HCT116 (cell line): ENCODE measurements around the gene LANCL3. TPM values are rescaled to one million over a fixed set of nuclear protein-coding genes. Genes with fewer than 3 reads are reported as not detected.

Experiments used
- ATAC-seq: fragments of 200-7000 bp; cut with Tn5 transposase; 2 replicates; pipeline ENCODE4 v1.9.1; 2020; ENCODE audit warnings: mild to moderate bottlenecking, moderate library complexity
- BruUV-seq: library from RNA; stranded (reverse); fragments of 400-500 nt; replicated peaks from 2 replicates; lab custom pipeline; 2021; lab: Mats Ljungman, UMichigan
- CTCF ChIA-PET: fragments of 300-600 bp; sonication (Branson Sonifier 250); formaldehyde crosslinking; loops from one replicate; lab custom pipeline; 2021; ENCODE audit warnings: antibody characterized with exemption; lab: Charles Lee
- POLR2A ChIA-PET: fragments of 300-600, 350-600 bp; sonication (Branson Sonifier 250); formaldehyde crosslinking; loops from one replicate; lab custom pipeline; 2021; ENCODE audit warnings: antibody characterized with exemption; lab: Charles Lee
- RAD21 ChIA-PET, 2 experiments: fragments of 300-600 bp; sonication (Branson Sonifier 250); formaldehyde crosslinking; loops; one replicate each; lab custom pipeline; 2023; ENCODE audit warnings: low total read pairs in 2 of 2; ENCODE audit not compliant: uncharacterized antibody in 2 of 2, unreplicated experiment in 2 of 2, low non-redundant PET in 1 of 2; lab: Charles Lee
- DNase-seq: peaks from one replicate; pipeline ENCODE4 v3.0.0-alpha.2; 2010; ENCODE audit warnings: low read depth, low spot score
- H2AFZ ChIP-seq: fragments of 200-600 bp; shearing (Covaris generic), sonication (generic); 2 replicates; pipeline ENCODE4 v1.6.1; 2017; ENCODE audit warnings: low read depth, mixed run types, mixed read lengths, antibody characterized with exemption, low read length; ENCODE audit not compliant: poor library complexity, severe bottlenecking
- H3K27ac ChIP-seq: 2 replicates; pipeline ENCODE4 v1.5.1; 2012; ENCODE audit warnings: low read depth, low read length
- H3K27me3 ChIP-seq: fragments of 200-600 bp; sonication (generic); 2 replicates; pipeline ENCODE4 v1.6.1; 2016; ENCODE audit warnings: mixed run types, low read length, mixed read lengths; ENCODE audit not compliant: insufficient read depth
- H3K36me3 ChIP-seq, 2 experiments: fragments of 200-500 bp in 1 of 2; fragments of 200-600 bp in 1 of 2; sonication (Bioruptor generic) in 1 of 2; sonication (generic) in 1 of 2; 2 replicates each; pipeline versions ENCODE4 v1.5.1 to v1.6.1; 2014 to 2016; ENCODE audit warnings: low read length in 2 of 2, inconsistent platforms in 1 of 2, mixed read lengths in 1 of 2, mixed run types in 1 of 2; ENCODE audit not compliant: insufficient read depth in 2 of 2, control insufficient read depth in 1 of 2
- H3K4me1 ChIP-seq, 2 experiments: fragments of 200-600 bp in 1 of 2; sonication (generic) in 1 of 2; 2 replicates each; pipeline versions ENCODE4 v1.5.1 to v1.6.1; 2012 to 2017; ENCODE audit warnings: low read length in 2 of 2, inconsistent platforms in 1 of 2, mild to moderate bottlenecking in 1 of 2, mixed read lengths in 1 of 2, mixed run types in 1 of 2, moderate library complexity in 1 of 2; ENCODE audit not compliant: insufficient read depth in 2 of 2, control insufficient read depth in 1 of 2
- H3K4me2 ChIP-seq: fragments of 200-600 bp; sonication (generic); 2 replicates; pipeline ENCODE4 v1.6.1; 2017; ENCODE audit warnings: mixed run types, low read length, mixed read lengths
- H3K4me3 ChIP-seq, 2 experiments: fragments of 200-600 bp in 1 of 2; sonication (generic) in 1 of 2; replicated peaks in 1 of 2; 2 replicates each; pipeline ENCODE4 v1.5.1; 2011 to 2016; ENCODE audit warnings: low read length in 2 of 2, control low read depth in 1 of 2, low read depth in 1 of 2, mild to moderate bottlenecking in 1 of 2, mixed read lengths in 1 of 2, mixed run types in 1 of 2
- H3K79me2 ChIP-seq: fragments of 200-600 bp; sonication (generic); 2 replicates; pipeline ENCODE4 v1.6.1; 2017; ENCODE audit warnings: mild to moderate bottlenecking, mixed run types, low read length, moderate library complexity, mixed read lengths; ENCODE audit not compliant: insufficient read depth
- H3K9ac ChIP-seq: fragments of 200-600 bp; sonication (generic); 2 replicates; pipeline ENCODE4 v1.6.1; 2016; ENCODE audit warnings: low read length, mixed read lengths
- H3K9me2 ChIP-seq: fragments of 200-600 bp; sonication (generic), shearing (Covaris generic); 2 replicates; pipeline ENCODE4 v1.6.1; 2017; ENCODE audit warnings: mixed run types, mild to moderate bottlenecking, moderate library complexity; ENCODE audit not compliant: insufficient read depth
- H3K9me3 ChIP-seq, 2 experiments: fragments of 200-500 bp in 1 of 2; fragments of 200-600 bp in 1 of 2; sonication (Bioruptor generic) in 1 of 2; sonication (generic) in 1 of 2; 2 replicates each; pipeline ENCODE4 v1.6.1; 2014 to 2017; ENCODE audit warnings: low read length in 2 of 2, mixed read lengths in 2 of 2, inconsistent platforms in 1 of 2, low read depth in 1 of 2, mild to moderate bottlenecking in 1 of 2, mixed run types in 1 of 2, moderate library complexity in 1 of 2; ENCODE audit not compliant: control insufficient read depth in 1 of 2, insufficient read depth in 1 of 2
- H4K20me1 ChIP-seq: fragments of 200-600 bp; sonication (generic), shearing (Covaris generic); 2 replicates; pipeline ENCODE4 v1.6.1; 2017; ENCODE audit warnings: mixed run types, mild to moderate bottlenecking, moderate library complexity; ENCODE audit not compliant: insufficient read depth
- CBX3 ChIP-seq: IDR thresholded peaks from 2 replicates; pipeline ENCODE4 v1.6.1; 2012; ENCODE audit warnings: low read depth
- EZH2 ChIP-seq: fragments of 200-600 bp; sonication (generic); IDR thresholded peaks from 2 replicates; pipeline ENCODE4 v1.6.1; 2017; ENCODE audit warnings: antibody characterized with exemption, mixed run types
- EZH2phosphoT487 ChIP-seq: fragments of 200-600 bp; IDR thresholded peaks from 2 replicates; pipeline ENCODE4 v1.6.1; 2018; ENCODE audit warnings: antibody characterized with exemption, borderline replicate concordance
- FOSL1 ChIP-seq: IDR thresholded peaks from 2 replicates; pipeline ENCODE4 v1.6.1; 2012; ENCODE audit warnings: low read depth
- JUND ChIP-seq: IDR thresholded peaks from 2 replicates; pipeline ENCODE4 v1.6.1; 2012
- RAD21 ChIP-seq: IDR thresholded peaks from 2 replicates; pipeline ENCODE4 v1.6.1; 2012; ENCODE audit warnings: low read depth, mild to moderate bottlenecking
- SP1 ChIP-seq: IDR thresholded peaks from 2 replicates; pipeline ENCODE4 v1.6.1; 2012; ENCODE audit warnings: low read depth
- SRF ChIP-seq: IDR thresholded peaks from 2 replicates; pipeline ENCODE4 v1.6.1; 2012; ENCODE audit warnings: low read depth
- YY1 ChIP-seq: IDR thresholded peaks from 2 replicates; pipeline ENCODE4 v1.6.1; 2011; ENCODE audit warnings: low read length, low read depth, moderate library complexity, mild to moderate bottlenecking; ENCODE audit not compliant: insufficient replicate concordance; ENCODE audit errors: extremely low read depth
- intact Hi-C: fragments of 100-400 bp; cut with micrococcal nuclease; formaldehyde crosslinking; loops from 2 replicates; pipeline ENCODE4 v1.10.0; 2022
- total RNA-seq: library from RNA; stranded (reverse); gene quantifications from one replicate; pipeline ENCODE4 v1.2.1, GENCODE V29; 2021; ENCODE audit not compliant: unreplicated experiment
- TF ChIP-seq, protein P1 (sequence below): IDR thresholded peaks from 2 replicates; pipeline ENCODE4 v1.6.1; 2012; ENCODE audit warnings: low read depth
- TF ChIP-seq, protein P2 (sequence below): IDR thresholded peaks from 2 replicates; pipeline ENCODE4 v1.6.1; 2012

The LANCL3 gene
- total RNA-seq, 1 experiment from 2014 or later: 2.4 TPM

DNA sequence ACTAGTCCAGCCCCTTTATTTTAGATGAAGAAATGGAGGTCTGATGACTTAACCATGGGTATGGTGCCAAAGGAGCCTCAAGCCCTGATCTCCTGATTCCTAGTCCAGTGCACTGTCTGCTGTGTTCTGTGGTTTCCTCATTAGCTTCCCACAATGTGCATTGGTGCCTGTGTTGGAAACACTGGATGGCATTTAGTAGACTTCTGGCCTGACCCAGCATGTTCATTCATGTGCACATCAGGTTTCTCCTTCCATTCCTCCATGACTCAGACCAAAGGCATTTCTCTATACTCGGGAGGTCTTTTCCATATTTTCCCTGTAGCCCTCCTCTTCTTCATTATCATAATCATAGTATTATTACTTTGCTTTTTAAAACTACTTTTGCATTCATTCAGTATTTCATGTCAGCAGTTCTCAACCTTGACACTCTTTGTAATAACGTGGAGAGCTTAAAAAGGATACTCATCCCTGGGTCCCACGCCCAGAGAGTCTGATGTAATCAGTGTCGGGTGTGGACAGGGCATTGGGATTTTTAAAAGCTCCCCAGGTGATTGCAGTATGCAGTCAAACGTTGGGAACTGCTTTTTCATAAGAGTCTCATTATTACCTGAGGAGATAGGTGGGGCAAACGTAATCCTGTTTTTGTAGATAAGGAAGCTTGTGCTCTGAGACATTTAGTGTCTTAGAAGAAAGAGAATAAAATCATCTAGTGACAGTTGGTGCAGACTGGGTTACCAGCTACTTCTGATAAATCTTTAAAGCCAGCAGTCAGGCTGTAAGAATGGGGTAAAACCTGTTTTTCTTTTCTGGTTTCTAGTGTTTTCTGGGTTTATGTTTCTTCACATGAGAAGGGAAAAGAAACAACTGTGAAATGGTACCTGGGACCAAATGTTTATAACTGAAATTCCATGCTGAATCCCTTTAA lies 73.2 kb downstream of the LANCL3 start:
- DNase-seq (no peak), ATAC-seq (peak; percentile 55)
- Histone ChIP-seq H3K4me2 (peak overlapping the region; percentile 47), H3K27me3 (no peaks in the 10 kb centered on the region), H3K9me2 (no peaks in the 10 kb centered on the region), H3K9ac (no peak overlapping the region), H3K27ac (no peak overlapping the region), H2AFZ (no peak overlapping the region), H3K4me3 (no peak overlapping the region), H3K79me2 (no peaks in the 10 kb centered on the region), H3K4me1 (peaks cover 2 to 15% of the 10 kb centered on the region in 2 experiments; a peak in 3 of 4 replicates), H4K20me1 (no peaks in the 10 kb centered on the region), H3K9me3 (no peaks in the 10 kb centered on the region), H3K36me3 (no peaks in the 10 kb centered on the region)
- RAD21 ChIA-PET: no interaction called here
- 0 out of 2 replicates have a peak, but pooled peaks have one; percentile 17 for TF ChIP-seq SP1
- TF ChIP-seq FOSL1: peak; percentile 33; the same call in 1 of the 2 replicates
- TF ChIP-seq, protein P1, sequence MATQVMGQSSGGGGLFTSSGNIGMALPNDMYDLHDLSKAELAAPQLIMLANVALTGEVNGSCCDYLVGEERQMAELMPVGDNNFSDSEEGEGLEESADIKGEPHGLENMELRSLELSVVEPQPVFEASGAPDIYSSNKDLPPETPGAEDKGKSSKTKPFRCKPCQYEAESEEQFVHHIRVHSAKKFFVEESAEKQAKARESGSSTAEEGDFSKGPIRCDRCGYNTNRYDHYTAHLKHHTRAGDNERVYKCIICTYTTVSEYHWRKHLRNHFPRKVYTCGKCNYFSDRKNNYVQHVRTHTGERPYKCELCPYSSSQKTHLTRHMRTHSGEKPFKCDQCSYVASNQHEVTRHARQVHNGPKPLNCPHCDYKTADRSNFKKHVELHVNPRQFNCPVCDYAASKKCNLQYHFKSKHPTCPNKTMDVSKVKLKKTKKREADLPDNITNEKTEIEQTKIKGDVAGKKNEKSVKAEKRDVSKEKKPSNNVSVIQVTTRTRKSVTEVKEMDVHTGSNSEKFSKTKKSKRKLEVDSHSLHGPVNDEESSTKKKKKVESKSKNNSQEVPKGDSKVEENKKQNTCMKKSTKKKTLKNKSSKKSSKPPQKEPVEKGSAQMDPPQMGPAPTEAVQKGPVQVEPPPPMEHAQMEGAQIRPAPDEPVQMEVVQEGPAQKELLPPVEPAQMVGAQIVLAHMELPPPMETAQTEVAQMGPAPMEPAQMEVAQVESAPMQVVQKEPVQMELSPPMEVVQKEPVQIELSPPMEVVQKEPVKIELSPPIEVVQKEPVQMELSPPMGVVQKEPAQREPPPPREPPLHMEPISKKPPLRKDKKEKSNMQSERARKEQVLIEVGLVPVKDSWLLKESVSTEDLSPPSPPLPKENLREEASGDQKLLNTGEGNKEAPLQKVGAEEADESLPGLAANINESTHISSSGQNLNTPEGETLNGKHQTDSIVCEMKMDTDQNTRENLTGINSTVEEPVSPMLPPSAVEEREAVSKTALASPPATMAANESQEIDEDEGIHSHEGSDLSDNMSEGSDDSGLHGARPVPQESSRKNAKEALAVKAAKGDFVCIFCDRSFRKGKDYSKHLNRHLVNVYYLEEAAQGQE: no peak
- TF ChIP-seq SRF: no peak
- TF ChIP-seq, protein P2, sequence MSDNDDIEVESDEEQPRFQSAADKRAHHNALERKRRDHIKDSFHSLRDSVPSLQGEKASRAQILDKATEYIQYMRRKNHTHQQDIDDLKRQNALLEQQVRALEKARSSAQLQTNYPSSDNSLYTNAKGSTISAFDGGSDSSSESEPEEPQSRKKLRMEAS: peak; percentile 13; the same call in 1 of the 2 replicates
- TF ChIP-seq EZH2phosphoT487: no peak
- TF ChIP-seq CBX3: no peak
- peak; percentile 39; the same call in 1 of the 2 replicates for TF ChIP-seq JUND
- TF ChIP-seq YY1: no peak
- no peak for TF ChIP-seq EZH2
- no peak for TF ChIP-seq RAD21
- intact Hi-C loops: no loop called here
- POLR2A ChIA-PET: no interaction called here
- no TSS peak for BruUV-seq
- CTCF ChIA-PET: no interaction called here
